GM10248 (cell line): ENCODE data around the gene TBX15.

Experiments
- CTCF ChIA-PET: fragments of 300-600 bp; sonication (Branson Sonifier 250); formaldehyde crosslinking; extraction: SDS; loops from one replicate; lab custom pipeline; 2021; ENCODE audit warnings: antibody characterized with exemption; lab: Yijun Ruan, JAX
- POLR2A ChIA-PET: fragments of 350-650 bp; sonication (Branson Sonifier 250); formaldehyde crosslinking; extraction: SDS; loops from one replicate; lab custom pipeline; 2020; ENCODE audit warnings: antibody characterized with exemption; lab: Yijun Ruan, JAX
- DNase-seq: peaks from one replicate; pipeline ENCODE4 v3.0.0; 2012; ENCODE audit errors: extremely low spot score
- CTCF ChIP-seq: IDR thresholded peaks from 2 replicates; pipeline ENCODE4 v1.5.1; 2012; ENCODE audit warnings: mild to moderate bottlenecking, low read depth; ENCODE audit errors: extremely low read depth, missing control alignments, control extremely low read depth

The TBX15 gene

DNA sequence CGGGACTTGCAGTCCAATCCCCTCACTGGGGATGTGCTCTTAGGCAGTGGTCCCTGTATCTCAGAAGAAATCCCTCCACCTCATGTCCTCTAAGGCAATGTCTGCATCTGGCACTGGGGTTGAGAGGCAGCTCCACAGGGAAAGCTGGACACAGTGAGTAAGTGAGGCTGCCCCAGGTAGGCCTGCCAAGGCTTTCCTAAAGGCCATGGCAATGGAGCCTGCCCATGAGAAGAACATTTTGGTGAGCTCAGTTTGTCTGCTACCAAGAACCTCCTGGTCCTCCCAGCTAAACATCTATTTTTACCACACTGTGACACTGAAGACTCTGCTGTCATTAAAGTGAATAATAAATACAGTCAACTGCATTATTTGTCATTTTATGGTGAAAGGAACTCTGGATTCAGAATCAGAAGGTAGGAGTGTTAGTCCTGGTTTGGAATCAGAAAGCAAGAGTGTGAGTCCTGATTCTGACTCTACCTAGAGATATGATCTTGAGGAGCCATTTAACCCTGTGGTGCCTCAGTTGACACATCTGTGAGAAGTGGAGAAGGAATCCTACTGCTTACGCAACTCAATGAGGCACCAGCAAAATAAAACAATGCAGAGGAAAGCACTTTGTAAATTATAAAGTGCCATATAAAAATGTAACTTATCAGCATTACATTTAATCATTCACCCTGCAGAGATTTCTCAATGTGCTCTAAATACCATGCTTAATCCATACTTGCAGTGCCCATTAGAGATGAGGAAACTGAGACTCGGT is 41.0 kb downstream of the TBX15 start:
- ChIA-PET POLR2A (no interaction called here), CTCF (no interaction called here)
- TF ChIP-seq CTCF = no peak
- DNase-seq = no peak

GRCh38 chr1:118945489-118945888 is 42.7 kb downstream of the TBX15 start:
- no peak for TF ChIP-seq CTCF
- POLR2A ChIA-PET = no interaction called here
- no peak for DNase-seq
- CTCF ChIA-PET = no interaction called here

DNA sequence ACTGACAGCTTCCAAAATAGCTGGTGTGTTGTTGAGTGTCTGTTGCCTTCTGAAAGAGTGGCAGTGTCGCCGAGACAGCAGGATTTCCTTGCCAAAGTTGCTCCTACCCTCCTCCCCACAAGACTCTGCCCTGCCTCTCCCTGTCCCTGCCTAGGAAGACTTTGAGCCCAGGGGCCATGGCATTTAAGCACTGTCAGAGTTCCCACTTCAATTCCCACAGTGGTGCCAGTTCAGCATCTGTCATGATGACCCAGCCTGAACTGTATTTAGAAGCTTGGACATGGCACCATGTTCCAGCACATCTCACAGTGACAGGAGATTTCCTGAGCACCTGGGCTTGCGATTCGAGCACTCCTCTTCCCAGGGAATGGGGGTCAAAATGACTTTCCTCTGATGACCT is 43.6 kb downstream of the TBX15 start:
- CTCF ChIA-PET = no interaction called here
- TF ChIP-seq CTCF = no peak
- POLR2A ChIA-PET = no interaction called here

GRCh38 chr1:118944133-118944532 is 44.0 kb downstream of the TBX15 start:
- no peak for DNase-seq
- ChIA-PET CTCF (no interaction called here), POLR2A (no interaction called here)
- TF ChIP-seq CTCF = no peak

More for the DNA sequence above, 43.6 kb downstream of the TBX15 start:
- no peak for DNase-seq

- no peak for TF ChIP-seq CTCF
- CTCF ChIA-PET = no interaction called here
- no peak for DNase-seq
- POLR2A ChIA-PET = no interaction called here
Measured at GRCh38 chr1:118940957-118941356, 47.2 kb downstream of the TBX15 start.

DNA sequence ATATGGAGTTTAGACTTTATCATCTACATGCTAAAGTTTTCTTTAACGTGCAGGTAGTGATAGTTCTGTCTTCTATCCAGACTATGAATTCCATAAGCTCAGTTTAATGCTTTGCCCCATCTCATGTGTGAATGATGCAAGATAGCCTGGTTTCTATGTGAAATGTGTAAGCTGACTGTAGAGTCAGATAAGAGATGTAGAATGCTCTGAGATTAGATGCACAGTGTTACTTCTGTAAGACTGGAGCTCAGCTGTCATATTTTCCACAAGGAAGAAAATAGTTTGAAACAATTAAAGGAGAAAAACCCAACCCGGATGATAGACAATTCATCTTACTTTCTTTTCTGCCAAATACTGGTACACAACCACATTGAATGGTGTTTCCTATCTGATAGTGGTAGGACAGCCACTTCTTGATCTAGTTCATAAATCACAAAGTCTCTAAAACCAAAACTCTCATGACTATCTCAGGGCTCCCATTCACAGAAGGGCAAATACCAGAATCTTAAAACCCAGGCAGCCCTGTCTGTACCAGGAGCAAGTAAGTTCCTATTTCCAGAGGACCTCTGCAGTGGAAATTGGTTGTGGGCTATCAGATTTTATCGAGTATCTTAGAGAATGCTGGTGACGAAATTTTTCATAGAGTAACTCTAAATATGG is 50.6 kb downstream of the TBX15 start:
- ChIA-PET POLR2A (no interaction called here), CTCF (no interaction called here)
- no peak for TF ChIP-seq CTCF
- no peak for DNase-seq
